ENCODE results near the gene SLC38A5. TPM values are rescaled to one million over a fixed set of nuclear protein-coding genes. Genes with fewer than 3 reads are reported as not detected.
A peak's percentile ranks its signal among the peaks of the same experiment; 100 is the strongest.

The SLC38A5 gene
- total RNA-seq, 1 donor from 2014 or later: not detected

DNA sequence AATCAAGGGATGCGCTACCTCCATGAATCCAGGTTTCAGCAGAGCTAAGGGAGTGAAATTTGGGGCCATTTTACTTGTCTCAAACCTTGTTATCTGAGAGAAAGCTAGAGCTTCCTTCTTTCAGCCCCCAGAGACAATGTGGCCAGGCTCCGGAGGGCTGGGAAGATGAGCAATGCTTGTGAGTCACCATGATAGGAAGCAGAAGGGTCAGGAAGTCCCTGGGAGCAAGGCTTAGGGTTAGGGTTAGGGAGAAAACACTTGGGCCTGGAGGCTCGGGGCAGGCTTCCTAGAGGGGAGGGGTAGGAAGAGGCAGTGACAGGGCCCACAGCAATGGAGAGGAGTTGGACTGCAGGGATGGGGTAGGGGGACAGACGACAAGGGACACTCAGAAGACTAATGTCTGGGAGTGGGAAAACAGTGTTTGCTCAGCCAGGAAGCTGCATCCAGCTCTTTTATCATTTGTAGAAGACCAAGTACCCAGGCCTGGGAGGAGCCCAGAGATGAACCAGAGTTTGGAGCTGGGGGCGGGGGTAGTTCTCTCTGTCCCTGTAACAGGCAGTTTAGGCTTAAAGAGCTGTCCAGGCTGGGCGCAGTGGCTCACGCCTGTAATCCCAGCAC, 22.3 kb upstream of the SLC38A5 start:
- no peak for TF ChIP-seq CTCF (IDR thresholded peaks at IDR 0.05)
- H3K4me1 Mint-ChIP-seq (ENCODE audit: unreplicated experiment): peaks cover 24% of the 10 kb centered on the region
- no peak for DNase-seq (ENCODE audit: extremely low spot score, unreplicated experiment)
- peak overlapping the region; percentile 78 for H3K27ac Mint-ChIP-seq (ENCODE audit: unreplicated experiment)
- H3K27me3 Mint-ChIP-seq (ENCODE audit: unreplicated experiment): no peaks in the 10 kb centered on the region
- H3K4me3 Mint-ChIP-seq (ENCODE audit: unreplicated experiment): no peak overlapping the region
- peaks cover 5% of the 10 kb centered on the region for H3K9me3 Mint-ChIP-seq (ENCODE audit: unreplicated experiment)
- no peaks in the 10 kb centered on the region for H3K36me3 Mint-ChIP-seq (ENCODE audit: unreplicated experiment)

- no peak for DNase-seq (ENCODE audit: extremely low spot score, unreplicated experiment)
- Mint-ChIP-seq H3K27me3 (ENCODE audit: unreplicated experiment) (no peaks in the 10 kb centered on the region), H3K36me3 (ENCODE audit: unreplicated experiment) (no peaks in the 10 kb centered on the region), H3K4me1 (ENCODE audit: unreplicated experiment) (peaks cover 30% of the 10 kb centered on the region), H3K4me3 (ENCODE audit: unreplicated experiment) (no peak overlapping the region), H3K9me3 (ENCODE audit: unreplicated experiment) (peaks cover 5% of the 10 kb centered on the region), H3K27ac (ENCODE audit: unreplicated experiment) (peak overlapping the region; percentile 78)
- no peak for TF ChIP-seq CTCF (IDR thresholded peaks at IDR 0.05)
Measured at GRCh38 chrX:48491809-48492208, 21.7 kb upstream of the SLC38A5 start.

GRCh38 chrX:48490661-48491060, 20.6 kb upstream of the SLC38A5 start:
- H3K9me3 Mint-ChIP-seq (ENCODE audit: unreplicated experiment): peaks cover 5% of the 10 kb centered on the region
- no peaks in the 10 kb centered on the region for H3K36me3 Mint-ChIP-seq (ENCODE audit: unreplicated experiment)
- TF ChIP-seq CTCF (IDR thresholded peaks at IDR 0.05): no peak
- no peaks in the 10 kb centered on the region for H3K27me3 Mint-ChIP-seq (ENCODE audit: unreplicated experiment)
- H3K27ac Mint-ChIP-seq (ENCODE audit: unreplicated experiment): no peak overlapping the region
- peaks cover 29% of the 10 kb centered on the region for H3K4me1 Mint-ChIP-seq (ENCODE audit: unreplicated experiment)
- no peak for DNase-seq (ENCODE audit: extremely low spot score, unreplicated experiment)
- H3K4me3 Mint-ChIP-seq (ENCODE audit: unreplicated experiment): no peak overlapping the region

- Mint-ChIP-seq H3K27ac (ENCODE audit: unreplicated experiment) (no peak overlapping the region), H3K27me3 (ENCODE audit: unreplicated experiment) (no peaks in the 10 kb centered on the region), H3K9me3 (ENCODE audit: unreplicated experiment) (peaks cover 5% of the 10 kb centered on the region), H3K4me1 (ENCODE audit: unreplicated experiment) (peaks cover 31% of the 10 kb centered on the region), H3K4me3 (ENCODE audit: unreplicated experiment) (no peak overlapping the region), H3K36me3 (ENCODE audit: unreplicated experiment) (no peaks in the 10 kb centered on the region)
- no peak for TF ChIP-seq CTCF (IDR thresholded peaks at IDR 0.05)
- no peak for DNase-seq (ENCODE audit: extremely low spot score, unreplicated experiment)
Measured at GRCh38 chrX:48489892-48490291, 19.8 kb upstream of the SLC38A5 start.

- H3K4me3 Mint-ChIP-seq (ENCODE audit: unreplicated experiment): no peak overlapping the region
- no peaks in the 10 kb centered on the region for H3K36me3 Mint-ChIP-seq (ENCODE audit: unreplicated experiment)
- no peak for TF ChIP-seq CTCF (IDR thresholded peaks at IDR 0.05)
- H3K9me3 Mint-ChIP-seq (ENCODE audit: unreplicated experiment): peaks cover 5% of the 10 kb centered on the region
- no peak for DNase-seq (ENCODE audit: extremely low spot score, unreplicated experiment)
- H3K4me1 Mint-ChIP-seq (ENCODE audit: unreplicated experiment): peaks cover 31% of the 10 kb centered on the region
- no peaks in the 10 kb centered on the region for H3K27me3 Mint-ChIP-seq (ENCODE audit: unreplicated experiment)
- no peak overlapping the region for H3K27ac Mint-ChIP-seq (ENCODE audit: unreplicated experiment)
Measured at GRCh38 chrX:48489296-48489695, 19.2 kb upstream of the SLC38A5 start.

Data from osteocyte (in vitro differentiated cells).